HG03469 (cell line): Measurements from ENCODE around the gene CTBP2.
"Not testable (repeated sequence)": the region's sequence is repeated elsewhere in the genome, so short reads cannot be mapped to it uniquely, and the experiment has no call there.

Source experiments
- ATAC-seq: cut with Tn5 transposase; IDR thresholded peaks from one replicate; pipeline ENCODE4 v1.9.1; 2021; ENCODE audit warnings: mild to moderate bottlenecking, moderate library complexity, moderate number of reproducible peaks; ENCODE audit not compliant: unreplicated experiment

CTBP2 gene

GRCh38 chr10:125093199-125093973 lies 67.0 kb downstream of the CTBP2 start:
- no peak for ATAC-seq

- ATAC-seq: no peak
Measured at GRCh38 chr10:125092564-125093031, 67.8 kb downstream of the CTBP2 start.

GRCh38 chr10:125091891-125092290 lies 68.5 kb downstream of the CTBP2 start:
- ATAC-seq: no peak

GRCh38 chr10:125089469-125089868 lies 70.9 kb downstream of the CTBP2 start:
- ATAC-seq: no peak

- no peak for ATAC-seq
Measured at GRCh38 chr10:125087897-125088215, 72.5 kb downstream of the CTBP2 start.

GRCh38 chr10:125087191-125087896 lies 73.0 kb downstream of the CTBP2 start:
- ATAC-seq: no peak

- ATAC-seq: no peak
Measured at GRCh38 chr10:125086691-125087090, 73.7 kb downstream of the CTBP2 start.

- no peak for ATAC-seq
Measured at GRCh38 chr10:125085258-125086054, 74.9 kb downstream of the CTBP2 start.

GRCh38 chr10:125084614-125085257 lies 75.6 kb downstream of the CTBP2 start:
- ATAC-seq: no peak

GRCh38 chr10:125084191-125084613 lies 76.2 kb downstream of the CTBP2 start:
- no peak for ATAC-seq

GRCh38 chr10:125083576-125083920 lies 76.8 kb downstream of the CTBP2 start:
- no peak for ATAC-seq

GRCh38 chr10:125082881-125083575 lies 77.3 kb downstream of the CTBP2 start:
- no peak for ATAC-seq

GRCh38 chr10:125082471-125082870 lies 77.9 kb downstream of the CTBP2 start:
- not testable (repeated sequence) for ATAC-seq

- no peak for ATAC-seq
Measured at GRCh38 chr10:125081931-125082330, 78.4 kb downstream of the CTBP2 start.

- ATAC-seq: no peak
Measured at GRCh38 chr10:125080984-125081383, 79.4 kb downstream of the CTBP2 start.

- ATAC-seq: no peak
Measured at GRCh38 chr10:125080296-125080695, 80.1 kb downstream of the CTBP2 start.

- no peak for ATAC-seq
Measured at GRCh38 chr10:125079091-125079600, 81.2 kb downstream of the CTBP2 start.

GRCh38 chr10:125076891-125077541 lies 83.3 kb downstream of the CTBP2 start:
- no peak for ATAC-seq

GRCh38 chr10:125076121-125076825 lies 84.1 kb downstream of the CTBP2 start:
- ATAC-seq: no peak
